Measurements from ENCODE around the gene PRKCB.
"Not testable (repeated sequence)": the region's sequence is repeated elsewhere in the genome, so short reads cannot be mapped to it uniquely, and the experiment has no call there.

Gene PRKCB

DNA sequence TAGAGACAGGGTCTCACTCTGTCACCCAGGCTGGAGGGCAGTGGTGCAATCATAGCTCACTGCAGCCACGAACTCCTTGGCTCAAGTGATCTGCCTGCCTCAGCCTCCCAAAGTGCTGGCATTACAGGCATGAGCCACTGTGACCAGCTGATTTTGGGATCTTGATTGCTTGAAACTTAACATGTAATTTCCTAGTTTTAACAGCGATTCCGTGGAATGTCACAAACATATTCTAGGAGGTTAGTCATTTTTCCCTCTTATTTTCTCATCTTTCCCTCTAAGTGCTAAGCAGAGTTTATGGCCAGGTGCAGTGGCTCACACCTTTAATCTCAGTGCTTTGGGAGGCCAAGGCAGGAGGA lies 297.0 kb downstream of the PRKCB start:
- DNase-seq (ENCODE audit: low spot score) = no peak

DNA sequence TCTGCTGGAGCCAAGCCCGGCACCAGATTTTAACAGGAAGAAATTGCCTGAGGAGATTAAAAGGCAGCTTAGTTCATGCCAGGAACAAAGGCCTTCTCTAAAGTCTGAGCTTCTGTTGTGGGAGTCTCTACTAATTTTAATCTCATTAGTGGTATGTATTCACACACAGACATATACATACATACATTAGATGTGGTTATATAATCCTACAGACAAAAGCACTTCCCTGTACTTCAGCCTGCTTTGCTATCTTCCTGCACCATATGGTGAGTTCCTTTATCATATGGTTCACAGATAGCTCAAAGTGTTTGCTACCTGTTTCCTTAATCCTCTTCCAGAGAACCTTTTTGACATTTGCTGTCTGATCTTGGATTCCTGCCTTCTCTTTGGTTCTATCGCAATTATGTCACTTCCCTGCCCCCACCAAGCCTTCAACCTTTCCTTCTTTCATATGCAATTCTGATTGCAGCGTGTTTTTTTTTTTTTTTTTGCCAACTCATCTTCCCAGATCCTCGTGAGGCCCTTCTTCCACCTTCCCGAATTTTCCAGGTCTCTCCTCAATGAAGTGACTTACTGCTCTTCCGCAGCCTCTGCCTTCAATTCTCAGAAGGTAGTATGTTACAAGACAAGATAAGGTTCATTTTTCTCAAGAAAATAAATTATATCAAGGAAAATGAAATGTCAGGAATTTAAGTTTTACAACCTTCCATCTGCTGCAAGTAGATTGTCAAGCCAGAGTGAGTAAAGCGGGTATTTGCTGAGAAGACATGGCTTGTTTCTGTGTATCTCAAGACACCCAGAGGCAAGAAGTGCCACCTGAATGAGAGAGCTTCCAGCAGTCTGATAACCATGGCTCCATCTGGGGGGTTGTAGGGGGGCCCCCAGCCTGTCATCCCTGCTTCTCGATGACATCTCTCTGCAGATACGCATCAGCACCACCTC lies 300.1 kb downstream of the PRKCB start:
- no peak for DNase-seq (ENCODE audit: low spot score)

DNA sequence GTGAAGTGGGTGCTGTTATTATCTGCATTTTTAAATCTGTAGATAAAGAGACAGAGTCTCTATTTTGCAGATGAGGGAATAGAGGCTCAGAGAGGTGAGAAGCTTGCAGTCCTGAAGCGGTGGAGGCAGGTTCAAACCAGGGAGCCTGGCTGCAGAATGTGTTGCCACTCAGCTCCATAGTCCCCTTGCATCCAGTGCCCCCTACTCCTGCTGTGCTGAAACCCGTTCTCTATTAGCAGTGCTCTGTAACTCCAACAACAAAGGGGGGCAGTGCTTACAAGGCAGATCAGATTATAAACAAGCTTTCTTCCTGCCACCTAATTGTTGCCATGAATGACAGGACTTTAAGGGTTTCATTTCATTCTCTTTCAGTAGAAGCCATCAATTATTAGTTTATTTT lies 302.2 kb downstream of the PRKCB start:
- DNase-seq (ENCODE audit: low spot score) = no peak

DNA sequence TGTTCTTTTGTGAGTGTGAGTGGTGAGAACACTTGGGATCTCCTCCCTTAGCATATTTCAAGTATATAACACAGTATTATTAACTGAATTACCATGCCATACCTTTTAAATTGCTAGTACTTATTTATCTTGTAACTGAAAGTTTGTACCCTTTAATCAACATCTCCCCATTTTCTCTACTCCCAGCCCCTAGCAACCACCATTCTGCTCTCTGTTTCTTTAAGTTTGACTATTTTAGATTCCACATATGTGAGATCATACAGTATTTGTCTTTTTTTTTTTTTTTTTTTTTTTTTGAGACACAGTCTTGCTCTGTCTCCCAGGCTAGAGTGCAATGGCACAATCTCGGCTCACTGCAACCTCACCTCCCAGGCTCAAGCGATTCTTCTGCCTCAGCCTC lies 302.8 kb downstream of the PRKCB start:
- DNase-seq (ENCODE audit: low spot score) = no peak

DNA sequence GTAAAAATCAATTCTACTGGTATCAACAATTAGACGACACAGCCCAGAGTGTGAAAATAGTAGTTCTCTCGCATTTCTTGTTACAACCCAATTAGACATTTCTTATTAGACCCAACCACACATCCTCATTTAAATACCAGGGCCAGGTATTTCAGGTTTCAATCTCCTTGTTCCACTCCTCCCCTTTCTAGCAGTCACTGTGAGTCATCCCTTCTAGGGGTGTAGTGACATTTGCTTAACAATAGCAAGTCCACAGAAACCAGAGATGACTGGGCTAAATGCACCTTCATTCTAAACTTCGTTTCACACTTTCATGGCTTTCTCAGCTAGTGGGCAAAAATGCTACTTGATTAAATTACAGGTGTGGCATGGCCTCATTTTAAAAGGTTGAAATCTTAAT lies 303.5 kb downstream of the PRKCB start:
- no peak for DNase-seq (ENCODE audit: low spot score)

DNA sequence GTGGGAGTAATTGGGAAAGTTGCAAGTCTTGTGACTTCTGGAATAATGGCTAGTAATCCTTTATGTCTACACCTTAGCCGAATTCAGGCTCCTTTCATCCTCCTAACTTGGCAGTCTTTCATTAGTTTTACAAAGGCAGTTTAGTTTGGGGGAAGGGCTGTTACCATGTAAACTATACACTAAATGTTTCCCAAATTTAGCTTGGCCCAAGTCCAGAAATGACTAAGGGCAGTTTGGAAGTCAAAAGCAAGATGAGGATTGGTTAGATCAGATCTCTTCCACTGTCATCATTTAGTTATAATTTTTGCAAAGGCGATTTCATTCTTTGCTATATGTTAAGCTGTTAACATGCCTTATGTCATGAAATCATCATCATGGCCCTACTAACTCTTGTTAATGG lies 304.9 kb downstream of the PRKCB start:
- DNase-seq (ENCODE audit: low spot score) = no peak

DNA sequence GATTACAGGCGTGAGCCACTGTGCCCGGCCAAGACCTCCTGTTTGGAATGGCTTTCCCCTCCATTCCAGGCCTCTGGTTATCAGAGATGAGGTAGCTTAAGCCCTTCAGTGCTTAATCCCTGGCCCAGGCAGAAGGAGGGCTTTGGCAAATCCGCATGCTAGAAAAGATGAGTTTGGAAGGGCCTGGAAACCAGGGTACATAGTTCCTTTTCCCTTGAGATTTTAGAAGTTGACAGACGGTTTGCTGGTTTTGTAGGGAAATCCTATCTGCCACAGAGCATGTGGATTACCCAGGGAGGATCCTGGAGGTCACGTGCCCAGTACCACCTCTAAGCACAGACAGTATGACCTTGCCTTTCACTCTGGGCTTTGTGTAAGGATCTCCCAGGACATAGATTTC lies 305.7 kb downstream of the PRKCB start:
- DNase-seq (ENCODE audit: low spot score) = no peak

DNA sequence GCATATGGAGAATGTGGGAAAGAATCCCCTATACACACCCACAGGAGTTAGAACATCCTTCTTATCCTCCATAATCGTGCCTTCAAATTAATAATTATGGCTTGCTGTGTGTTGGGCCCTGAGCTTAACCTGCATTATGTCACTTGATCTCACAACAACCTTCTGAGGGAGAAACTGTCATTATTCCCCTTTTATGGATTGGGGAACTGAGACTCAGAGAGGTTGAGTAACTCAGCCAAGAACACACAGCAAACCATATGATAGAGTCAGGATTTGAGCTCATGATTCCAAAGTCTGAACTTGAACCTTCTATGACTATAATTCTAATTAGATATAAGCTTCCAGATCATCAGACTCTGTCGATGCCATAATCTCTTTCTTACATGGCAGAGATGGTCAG lies 306.1 kb downstream of the PRKCB start:
- no peak for DNase-seq (ENCODE audit: low spot score)

DNA sequence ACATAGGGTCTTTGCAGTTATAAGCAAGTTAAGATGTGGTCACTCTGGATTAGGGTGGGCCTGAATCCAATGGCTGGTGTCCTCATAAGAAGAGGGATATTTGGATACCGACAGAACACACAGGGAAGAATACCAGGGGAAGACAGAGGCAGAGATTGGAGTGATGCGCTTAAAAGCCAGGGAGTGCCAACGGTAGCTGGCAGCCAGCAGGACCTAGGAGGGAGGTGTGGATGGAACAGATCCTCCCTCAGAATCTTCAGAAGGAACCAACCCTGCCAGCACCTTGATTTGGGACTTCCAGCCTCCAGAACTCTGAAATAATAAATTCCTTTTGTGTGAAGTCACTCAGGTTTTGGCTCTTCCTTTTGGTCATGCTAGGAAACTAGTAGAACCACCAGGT lies 310.1 kb downstream of the PRKCB start:
- no peak for DNase-seq (ENCODE audit: low spot score)

DNA sequence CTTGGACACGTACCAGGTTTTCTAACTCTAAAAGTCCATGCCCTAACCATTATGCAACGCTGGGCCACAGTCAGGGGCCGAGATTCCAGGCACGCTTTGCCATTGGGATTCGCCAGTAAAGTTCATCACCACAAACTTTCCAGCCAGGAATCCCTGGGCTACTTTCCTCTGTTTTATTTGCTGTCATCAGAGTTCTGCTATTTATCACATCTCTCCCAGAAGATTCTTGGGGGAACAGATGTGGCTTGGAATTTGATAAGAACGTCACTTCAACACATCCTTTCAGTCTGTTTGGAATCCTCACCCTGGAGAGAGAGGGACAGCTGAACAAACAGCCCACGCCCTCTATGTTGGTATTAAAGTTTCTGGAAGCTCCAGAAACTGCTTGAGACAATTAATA lies 310.7 kb downstream of the PRKCB start:
- no peak for DNase-seq (ENCODE audit: low spot score)

DNA sequence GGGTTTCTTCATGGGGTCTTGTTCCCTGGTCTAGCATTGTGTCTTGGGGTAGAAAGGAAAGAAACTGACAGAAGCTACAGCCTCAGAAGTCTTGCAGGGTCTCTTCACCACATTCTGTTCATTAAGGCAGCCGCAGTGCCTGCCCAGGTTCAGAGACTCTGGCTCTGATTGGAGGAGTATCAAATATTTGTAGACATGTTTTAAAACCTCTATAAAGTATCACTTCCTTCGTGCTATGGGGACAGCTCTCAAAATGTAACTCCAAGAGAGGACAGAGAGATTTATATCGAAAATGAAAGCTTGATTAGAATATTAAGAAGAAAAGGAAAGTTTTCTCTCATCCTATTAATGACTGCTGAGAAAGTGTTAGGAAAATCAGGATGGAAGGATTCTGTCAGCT lies 313.3 kb downstream of the PRKCB start:
- no peak for DNase-seq (ENCODE audit: low spot score)

DNA sequence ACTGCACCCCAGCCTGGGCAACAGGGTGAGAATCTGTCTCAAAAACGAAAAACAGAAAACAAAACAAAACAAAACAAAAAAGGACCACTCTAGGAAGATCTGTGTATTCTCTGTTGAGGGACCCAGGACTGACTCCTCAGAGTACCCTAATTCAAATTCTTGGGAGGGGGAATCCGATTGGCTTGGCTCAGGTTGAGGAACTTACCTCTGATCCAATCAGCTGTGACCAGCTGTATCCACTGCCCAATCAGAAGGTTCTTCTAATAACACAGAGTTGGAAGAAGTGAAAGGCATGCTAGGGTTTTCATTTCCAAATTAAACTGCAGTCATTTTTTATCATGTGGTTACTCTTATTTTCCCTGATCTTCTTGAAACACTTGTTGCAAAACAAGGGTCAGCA lies 314.5 kb downstream of the PRKCB start:
- DNase-seq (ENCODE audit: low spot score) = no peak

DNA sequence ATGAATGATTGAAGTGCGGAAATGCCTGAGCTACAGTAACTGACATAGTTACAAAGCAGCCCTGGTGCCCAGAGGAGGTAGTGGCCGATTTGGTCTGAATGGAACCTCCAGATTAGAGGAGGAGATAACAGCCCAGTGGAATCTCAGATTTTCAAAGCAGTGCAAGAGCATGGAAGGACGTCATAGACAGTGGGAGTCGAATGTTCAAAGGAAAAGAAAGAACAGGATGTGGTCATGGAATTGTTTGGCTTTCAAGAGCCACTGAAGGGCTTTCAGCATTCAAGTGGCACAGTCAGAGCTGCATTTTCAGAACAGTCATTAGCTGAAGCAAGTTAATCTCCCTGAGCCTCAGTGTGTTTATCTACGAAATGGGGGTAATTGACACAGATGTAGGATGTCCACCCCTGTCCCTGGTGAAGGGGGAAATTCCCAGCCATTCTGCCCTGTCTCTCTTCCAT lies 315.7 kb downstream of the PRKCB start:
- DNase-seq (ENCODE audit: low spot score) = no peak

DNA sequence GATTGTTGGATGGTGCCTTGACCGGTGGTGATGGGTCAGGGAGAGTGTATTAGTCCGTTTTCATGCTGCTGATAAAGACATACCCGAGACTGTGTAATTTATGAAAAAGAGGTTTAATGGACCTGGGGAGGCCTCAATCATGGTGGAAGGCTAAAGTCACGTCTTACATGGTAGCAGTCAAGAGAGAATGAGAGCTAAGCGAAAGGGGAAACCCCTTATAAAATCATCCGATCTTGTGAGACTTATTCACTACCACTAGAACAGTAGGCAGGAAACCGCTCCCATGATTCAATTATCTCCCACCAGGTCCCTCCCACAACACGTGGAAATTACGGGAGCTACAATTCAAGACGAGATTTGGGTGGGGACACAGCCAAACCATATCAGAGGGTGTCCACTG lies 316.3 kb downstream of the PRKCB start:
- not testable (repeated sequence) for DNase-seq (ENCODE audit: low spot score)

DNA sequence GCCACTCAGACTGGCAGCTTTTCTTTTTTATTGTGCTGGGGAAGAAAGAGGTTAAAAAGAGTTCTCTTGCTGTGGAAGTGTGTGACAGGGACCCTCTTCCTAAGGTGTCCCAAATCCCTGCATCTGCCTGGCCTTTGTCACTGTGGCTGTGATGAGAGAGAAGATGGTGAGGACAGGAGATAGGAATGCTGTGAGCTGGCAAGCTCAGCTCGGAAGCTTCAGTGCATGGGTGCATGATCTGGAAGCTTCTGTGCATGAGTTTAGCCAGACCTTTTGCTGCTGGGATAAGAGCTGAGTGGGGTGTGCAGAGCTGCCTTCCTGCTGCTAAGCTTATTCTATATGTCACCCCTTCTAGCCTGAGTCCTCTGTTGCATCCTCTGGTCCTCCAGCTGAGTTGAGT lies 317.0 kb downstream of the PRKCB start:
- no peak for DNase-seq (ENCODE audit: low spot score)

DNA sequence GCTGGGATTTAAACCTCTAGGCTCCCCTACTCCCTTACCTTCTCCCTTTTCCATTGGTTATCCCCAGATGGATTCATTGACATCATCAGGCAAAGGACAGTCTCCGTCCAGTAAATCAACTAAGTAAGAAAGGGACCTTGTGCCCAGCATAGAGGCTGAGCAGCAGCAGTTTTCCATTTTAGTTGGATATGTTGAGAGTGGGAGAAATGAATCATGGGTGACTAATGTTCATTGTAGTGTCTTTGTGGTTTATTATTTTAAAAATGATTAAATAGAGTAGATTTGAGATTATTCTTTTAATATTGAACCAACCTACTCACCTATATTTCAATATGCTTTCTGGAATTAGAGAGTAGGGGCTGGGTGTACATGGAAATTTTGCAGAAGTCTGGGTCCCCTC lies 321.0 kb downstream of the PRKCB start:
- DNase-seq (ENCODE audit: low spot score) = no peak

DNA sequence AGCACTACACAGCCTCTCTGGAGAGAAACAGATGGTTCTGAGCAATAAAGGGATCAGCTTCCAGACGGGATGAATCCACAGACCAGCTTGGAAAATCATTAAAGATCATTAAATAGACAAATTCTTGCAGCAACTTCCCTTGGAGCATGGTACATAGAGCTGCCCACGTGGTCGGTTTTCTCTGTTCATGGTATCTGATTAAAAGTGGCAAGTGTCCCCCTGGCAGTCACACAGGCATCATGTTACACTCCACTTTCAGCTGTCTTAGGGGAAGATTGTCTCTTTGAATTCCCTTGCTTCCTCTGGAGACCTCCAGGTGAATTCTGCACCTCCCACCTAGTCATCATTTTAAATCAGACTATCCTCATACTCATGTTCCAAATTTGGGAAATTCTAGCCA lies 328.2 kb downstream of the PRKCB start:
- DNase-seq (ENCODE audit: low spot score) = no peak

DNA sequence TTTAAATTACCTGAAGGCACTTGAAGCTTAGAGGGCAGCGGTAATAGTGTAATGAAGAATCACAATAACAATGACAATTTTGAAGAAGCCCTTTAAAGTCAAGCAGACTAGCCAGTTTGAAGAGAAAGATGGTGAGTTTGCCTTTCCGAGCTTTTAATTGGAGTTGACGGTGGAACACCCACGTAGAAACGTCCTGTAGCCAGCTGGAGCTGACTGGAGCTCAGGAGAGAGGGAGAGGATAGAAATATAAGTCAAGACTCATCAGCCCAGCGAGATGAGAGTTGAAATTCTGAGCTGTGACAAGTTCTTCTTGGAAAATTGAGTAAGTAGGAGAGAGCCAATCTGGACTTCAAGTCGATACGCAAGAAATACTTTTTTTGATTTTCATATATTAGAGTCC lies 328.6 kb downstream of the PRKCB start:
- DNase-seq (ENCODE audit: low spot score) = no peak

DNA sequence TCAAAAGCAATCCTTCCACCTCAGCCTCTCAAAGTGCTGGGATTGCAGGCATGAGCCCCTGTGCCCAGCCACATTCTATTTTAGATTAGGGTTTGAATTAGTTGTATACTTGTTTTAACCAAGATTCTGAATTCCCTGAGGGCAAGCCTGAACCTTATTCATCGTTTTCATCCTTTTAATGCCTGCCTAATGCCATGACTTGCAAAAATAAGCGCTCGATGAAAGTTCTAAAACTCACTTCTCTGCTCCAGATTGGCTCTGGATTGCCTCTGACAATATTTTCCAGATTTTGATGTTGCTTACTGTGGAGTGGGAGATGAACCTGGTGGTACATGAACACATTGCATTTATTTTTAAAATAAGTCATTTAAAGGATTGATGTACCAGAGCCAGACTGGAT lies 329.5 kb downstream of the PRKCB start:
- DNase-seq (ENCODE audit: low spot score) = no peak

DNA sequence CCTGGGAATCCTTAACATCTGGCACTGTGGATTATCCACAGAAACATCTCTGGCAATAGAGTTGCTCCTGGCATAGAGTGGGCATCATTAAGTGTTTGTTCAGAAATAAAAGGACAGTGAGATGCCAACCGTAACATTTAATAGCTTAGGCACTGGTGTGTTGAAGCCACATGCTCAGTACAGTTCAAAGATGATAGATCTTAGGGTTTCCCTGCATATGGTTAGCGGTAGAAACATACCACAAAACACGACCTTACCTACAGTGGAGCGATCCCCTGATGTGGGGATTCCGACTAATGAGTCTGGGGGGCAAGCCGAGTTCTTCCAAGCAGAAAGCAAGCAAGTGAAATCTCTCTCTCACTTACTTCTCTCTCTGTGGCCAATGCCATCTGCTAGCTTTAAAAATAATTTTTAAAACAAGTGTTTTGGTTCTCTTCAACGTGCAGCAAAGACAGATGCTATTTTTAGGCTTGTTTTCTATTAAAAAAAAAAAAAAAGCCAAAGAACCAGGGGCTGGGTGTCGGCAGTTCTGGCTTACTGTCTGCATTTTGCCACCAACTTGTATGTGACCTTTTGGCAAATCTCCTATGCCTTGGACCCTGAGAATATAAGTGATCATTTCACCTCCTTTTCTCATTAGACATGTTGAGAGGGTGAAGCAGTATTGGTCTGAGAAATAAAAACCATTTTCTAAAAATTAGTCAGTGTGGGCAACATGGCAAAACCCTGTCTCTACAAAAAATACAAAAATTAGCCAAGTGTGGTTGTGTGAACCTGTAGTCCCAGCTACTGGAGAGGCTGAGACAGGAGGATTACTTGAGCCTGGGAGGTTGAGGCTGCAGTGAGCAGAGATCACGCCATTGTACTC lies 331.1 kb downstream of the PRKCB start:
- no peak for DNase-seq (ENCODE audit: low spot score)

DNA sequence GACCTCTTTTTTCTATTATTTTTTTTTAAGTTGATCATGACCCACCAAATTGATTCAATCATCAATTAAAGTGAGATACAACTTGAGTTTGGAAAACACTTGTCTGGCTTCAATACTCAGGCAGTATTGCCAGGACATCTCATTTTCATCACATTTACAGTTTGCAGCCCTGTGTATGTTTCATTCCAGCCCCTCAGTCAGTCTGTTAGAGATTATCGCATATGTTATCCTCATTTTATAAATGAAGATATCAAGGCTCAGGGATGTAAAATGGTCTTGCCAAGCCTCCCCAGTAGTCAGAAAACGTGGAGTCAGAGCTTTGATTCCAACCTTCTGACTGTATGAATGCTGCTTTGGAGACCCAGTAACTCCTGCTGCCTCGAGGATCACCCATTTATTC lies 333.1 kb downstream of the PRKCB start:
- no peak for DNase-seq (ENCODE audit: low spot score)

DNA sequence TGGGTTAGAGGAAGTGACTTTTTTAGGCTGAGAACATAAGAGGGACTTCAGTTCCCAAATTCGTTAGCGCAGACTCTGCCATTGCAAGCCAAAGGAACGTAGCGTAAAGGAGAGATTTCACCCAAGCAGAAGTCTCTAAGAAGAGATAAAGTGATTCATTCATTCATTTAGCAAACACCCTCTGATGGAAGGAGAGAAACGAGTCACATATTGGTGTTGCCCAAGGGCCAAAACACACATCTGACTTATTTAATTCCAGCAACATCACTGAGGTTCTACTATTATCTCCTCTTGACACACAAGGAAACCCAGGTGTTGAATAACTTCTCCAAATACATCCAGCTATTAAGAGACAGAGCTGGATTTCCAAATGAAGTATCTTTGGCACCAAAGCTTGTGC lies 334.6 kb downstream of the PRKCB start:
- no peak for DNase-seq (ENCODE audit: low spot score)

DNA sequence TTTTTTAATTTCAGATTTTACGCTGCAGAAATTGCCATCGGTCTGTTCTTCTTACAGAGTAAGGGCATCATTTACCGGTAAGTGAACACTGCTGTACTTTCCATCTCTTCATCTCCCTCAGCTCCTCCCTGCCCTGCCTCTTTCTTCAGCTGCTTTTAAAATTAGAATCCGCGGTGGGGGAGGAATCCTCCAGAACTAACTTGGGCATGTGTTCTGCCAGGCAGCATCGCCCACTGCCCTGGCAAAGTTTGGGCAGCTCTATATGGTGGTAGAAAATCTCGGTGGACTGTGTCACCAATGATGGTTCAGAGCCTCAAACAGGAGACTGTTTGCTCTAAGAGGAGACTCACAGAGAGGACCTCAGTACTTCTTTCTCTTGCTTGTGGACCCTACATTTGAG lies 338.7 kb downstream of the PRKCB start:
- no peak for DNase-seq (ENCODE audit: low spot score)

Data from LoVo (cell line).